Measurements from ENCODE around the gene MYF6.
A peak's percentile ranks its signal among the peaks of the same experiment; 100 is the strongest.

- TF ChIP-seq CTCF (conservative IDR thresholded peaks at IDR 0.05; ENCODE audit: low read length): peak; percentile 81
- no peak for TF ChIP-seq EZH2phosphoT487 (IDR thresholded peaks at IDR 0.05; ENCODE audit: borderline replicate concordance, low read depth, low read length)
Measured at GRCh38 chr12:80709811-80710726, 2.6 kb downstream of the MYF6 start.

Data from OCI-LY7 (cell line).